AML-193 (cell line): Measurements from ENCODE around the gene OR1A2.
A peak's percentile ranks its signal among the peaks of the same experiment; 100 is the strongest.
"Not testable (repeated sequence)": the region's sequence is repeated elsewhere in the genome, so short reads cannot be mapped to it uniquely, and the experiment has no call there.

Experiments used
- DNase-seq, 2 experiments: peaks; one replicate each; lab custom pipeline; 2025; lab: John Stamatoyannopoulos, UW

Gene OR1A2, protein sequence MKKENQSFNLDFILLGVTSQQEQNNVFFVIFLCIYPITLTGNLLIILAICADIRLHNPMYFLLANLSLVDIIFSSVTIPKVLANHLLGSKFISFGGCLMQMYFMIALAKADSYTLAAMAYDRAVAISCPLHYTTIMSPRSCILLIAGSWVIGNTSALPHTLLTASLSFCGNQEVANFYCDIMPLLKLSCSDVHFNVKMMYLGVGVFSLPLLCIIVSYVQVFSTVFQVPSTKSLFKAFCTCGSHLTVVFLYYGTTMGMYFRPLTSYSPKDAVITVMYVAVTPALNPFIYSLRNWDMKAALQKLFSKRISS

GRCh38 chr17:3197219-3197618, at the start of gene OR1A2:
OR1A2 (plus strand) TSS chr17:3197519; CDS start chr17:3197519, 0 bp downstream.
- DNase-seq, result no peak

DNA sequence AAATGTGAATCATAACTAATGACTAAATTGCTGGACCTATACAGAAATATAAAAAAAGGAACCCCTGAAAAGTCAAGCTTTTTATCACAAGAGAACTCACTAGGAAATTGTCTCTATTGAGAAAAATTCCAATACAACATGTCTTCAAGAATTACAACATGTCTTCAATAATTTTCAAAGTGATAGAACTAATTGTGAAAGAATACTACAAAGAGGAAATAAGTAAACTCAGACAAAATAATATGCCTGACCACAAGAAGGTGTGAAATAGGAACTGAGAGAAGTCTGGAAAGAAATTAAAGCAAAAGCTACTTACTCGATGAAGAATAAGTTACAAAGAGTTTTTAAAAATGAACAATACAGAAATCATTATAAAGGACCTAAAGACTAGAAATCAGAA, 40.1 kb upstream of the OR1A2 start:
- no peak for DNase-seq

DNA sequence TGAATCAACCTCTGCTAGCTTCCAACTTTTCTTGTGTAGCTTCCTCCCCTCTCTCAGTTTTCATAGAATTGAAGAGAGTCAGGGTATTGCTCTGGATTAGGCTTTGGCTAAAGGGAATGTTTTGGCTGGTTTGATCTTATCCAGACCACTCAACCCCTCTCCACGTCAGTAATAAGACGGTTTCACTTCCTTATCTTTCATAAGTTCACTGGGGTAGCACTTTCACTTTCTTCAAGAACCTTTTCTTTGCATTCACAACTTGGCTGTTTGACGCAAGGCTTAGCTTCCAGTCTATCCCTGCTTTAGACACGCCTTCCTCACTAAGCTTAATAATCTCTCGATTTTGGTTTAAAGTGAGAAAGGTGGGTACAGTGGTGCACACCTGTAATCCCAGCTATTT, 29.7 kb upstream of the OR1A2 start:
- no peak for DNase-seq

- DNase-seq, result no peak
Observed at GRCh38 chr17:3189961-3190360, 7.4 kb upstream of the OR1A2 start.

GRCh38 chr17:3207367-3207766, 10.0 kb downstream of the OR1A2 start, which contains the start of gene OR1A1:
OR1A1 (plus strand) TSS chr17:3207667; CDS start chr17:3215621, 7,954 bp downstream.
- no peak for DNase-seq

DNA sequence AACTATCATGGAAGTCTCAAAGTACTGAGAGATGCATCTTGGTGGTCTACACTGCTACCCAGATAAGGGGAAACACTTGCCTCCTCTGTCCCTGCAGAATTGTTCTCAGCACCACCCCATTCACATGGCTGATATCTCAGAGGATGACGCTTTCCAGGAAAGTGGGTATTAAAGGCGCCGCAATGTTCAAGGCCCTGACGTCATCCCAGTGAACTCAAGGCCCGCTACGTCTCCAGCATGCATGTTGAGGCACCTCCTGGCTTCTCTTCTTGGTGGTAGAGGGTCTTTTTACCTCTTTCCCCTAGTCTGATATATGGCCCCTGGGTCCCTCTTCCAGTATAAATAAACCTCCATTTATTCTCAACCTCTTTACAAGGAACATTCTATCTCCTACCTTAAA, 11.2 kb downstream of the OR1A2 start:
- DNase-seq, result no peak

- DNase-seq, result no peak
Observed at GRCh38 chr17:3213001-3213400, 15.7 kb downstream of the OR1A2 start.

DNA sequence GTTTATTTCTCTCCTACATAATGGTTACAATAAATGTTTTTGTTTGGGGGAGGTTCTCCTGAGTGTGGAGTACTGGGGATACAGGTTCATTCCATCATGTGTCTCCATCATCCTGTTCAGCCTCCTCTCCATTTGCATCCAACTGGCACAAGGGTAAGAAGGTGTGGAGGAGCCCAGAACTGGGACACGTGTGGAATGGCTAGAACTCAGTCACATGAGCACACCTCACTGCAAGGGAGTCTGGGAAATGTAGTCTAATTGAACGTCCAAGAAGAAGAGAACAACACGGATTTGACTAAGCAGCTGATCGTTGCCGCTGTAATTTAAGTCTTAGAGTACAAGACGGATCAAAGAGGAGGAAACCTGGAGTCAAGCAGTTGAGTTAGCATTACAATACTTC, 16.3 kb downstream of the OR1A2 start:
- no peak for DNase-seq

- DNase-seq, result not testable (repeated sequence)
Observed at GRCh38 chr17:3219978-3220377, 22.7 kb downstream of the OR1A2 start.

- no peak for DNase-seq
Observed at GRCh38 chr17:3221850-3222249, 24.5 kb downstream of the OR1A2 start.

DNA sequence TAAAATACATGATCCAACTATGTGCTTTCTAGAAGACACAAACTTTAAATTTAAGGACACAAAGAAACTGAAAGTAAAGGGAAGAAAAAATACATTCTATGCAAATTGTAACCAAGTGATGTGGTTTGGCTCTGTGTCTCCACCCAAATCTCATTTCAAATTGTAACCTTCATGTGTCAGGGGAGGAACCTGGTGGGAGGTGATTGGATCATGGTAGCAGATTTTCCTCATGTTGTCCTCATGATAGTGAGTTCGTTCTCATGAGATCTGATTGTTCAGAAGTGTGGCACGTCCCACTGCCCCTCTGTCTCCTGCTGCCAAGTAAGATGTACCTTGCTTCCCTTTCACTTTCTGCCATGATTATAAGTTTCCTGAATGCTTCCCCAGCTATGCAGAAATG, 25.2 kb downstream of the OR1A2 start:
- no peak for DNase-seq

DNA sequence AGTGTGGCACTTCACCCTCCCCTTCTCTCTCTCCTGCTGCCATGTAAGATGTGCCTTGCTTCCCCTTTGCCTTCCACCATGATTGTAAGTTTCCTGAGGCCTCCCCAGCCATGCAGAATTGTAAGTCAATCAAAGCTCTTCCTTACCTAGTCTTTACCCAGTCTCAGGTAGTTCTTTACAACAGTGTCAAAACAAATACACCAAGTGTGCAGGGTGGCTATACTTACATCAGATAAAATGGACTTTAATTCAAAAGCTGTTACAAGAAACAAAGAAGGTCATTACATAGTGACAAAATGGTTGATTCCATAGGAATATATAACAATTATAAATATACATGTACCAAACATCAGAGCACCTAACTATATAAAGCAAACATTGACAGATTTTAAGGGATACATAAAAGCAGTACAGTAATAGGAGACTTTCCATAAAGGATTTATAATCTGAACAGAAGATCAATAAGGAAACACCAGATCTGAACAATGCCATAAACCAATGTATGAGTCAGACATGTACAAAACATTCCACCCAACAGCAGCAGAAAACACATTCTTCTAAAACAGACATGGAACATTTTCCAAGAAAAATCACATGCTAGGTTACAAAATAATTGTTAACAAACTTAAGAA, 27.5 kb downstream of the OR1A2 start:
- not testable (repeated sequence) for DNase-seq

DNA sequence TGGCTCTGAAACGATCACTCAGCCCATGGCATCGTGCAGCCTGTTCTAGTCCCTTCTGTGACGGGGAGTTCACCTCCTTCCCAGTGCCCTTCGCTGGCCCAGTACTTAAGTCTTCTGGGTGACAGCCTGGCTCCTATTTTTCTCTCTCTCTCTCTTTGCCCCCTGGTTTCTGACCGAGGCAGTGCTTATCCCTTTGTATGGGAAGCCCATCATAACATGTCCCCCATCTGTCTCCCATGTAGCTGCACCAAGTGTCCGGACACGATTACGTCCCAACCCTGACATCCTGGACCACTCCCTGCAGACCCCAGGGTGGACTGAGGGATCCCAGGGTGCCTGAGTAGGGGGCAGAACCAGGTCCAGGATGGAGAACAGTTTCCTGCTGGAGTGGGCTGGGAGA, 35.0 kb downstream of the OR1A2 start:
- DNase-seq, result not testable (repeated sequence)

- DNase-seq, result peak; percentile 48 to 61
Observed at GRCh38 chr17:3238685-3239084, 41.4 kb downstream of the OR1A2 start.

- not testable (repeated sequence) for DNase-seq
Observed at GRCh38 chr17:3241044-3241443, 43.7 kb downstream of the OR1A2 start.

- DNase-seq, result peak in 1 of 2 experiments; percentile 0
Observed at GRCh38 chr17:3244841-3245240, 47.5 kb downstream of the OR1A2 start.
